ENCODE results near the gene PCSK6.
"Not testable (repeated sequence)": the region's sequence is repeated elsewhere in the genome, so short reads cannot be mapped to it uniquely, and the experiment has no call there.

Gene PCSK6

GRCh38 chr15:101376615-101377395, 112.7 kb downstream of the PCSK6 start:
- DNase-seq (ENCODE audit: low read depth), result no peak

GRCh38 chr15:101375006-101375405, 114.5 kb downstream of the PCSK6 start:
- DNase-seq (ENCODE audit: low read depth), result not testable (repeated sequence)

GRCh38 chr15:101374326-101374725, 115.2 kb downstream of the PCSK6 start:
- no peak for DNase-seq (ENCODE audit: low read depth)

GRCh38 chr15:101373577-101373976, 115.9 kb downstream of the PCSK6 start:
- DNase-seq (ENCODE audit: low read depth), result no peak

GRCh38 chr15:101372960-101373525, 116.5 kb downstream of the PCSK6 start:
- DNase-seq (ENCODE audit: low read depth), result no peak

DNA sequence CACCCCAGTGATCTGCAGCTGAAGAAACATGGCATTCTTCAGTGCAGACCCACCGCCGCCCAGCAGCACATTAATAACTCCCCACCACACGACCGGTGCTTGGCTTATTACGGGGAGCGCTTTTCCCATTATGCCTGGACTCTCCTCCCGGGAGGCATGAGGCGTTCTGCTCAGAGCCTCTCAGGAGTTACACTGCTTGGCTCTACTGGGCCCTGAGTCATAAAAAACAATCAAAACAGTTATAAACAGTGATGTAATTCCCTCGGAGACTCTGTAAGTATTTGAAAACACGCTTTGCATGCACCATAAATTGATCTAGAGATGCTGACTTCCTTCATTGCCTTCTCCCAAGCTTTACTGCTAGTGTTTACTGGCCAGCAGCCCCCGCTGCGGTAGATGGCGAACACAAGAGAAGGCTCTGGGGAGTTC, 117.3 kb downstream of the PCSK6 start:
- DNase-seq (ENCODE audit: low read depth), result no peak

- DNase-seq (ENCODE audit: low read depth), result no peak
These were observed 118.0 kb downstream of the PCSK6 start for GRCh38 chr15:101371519-101371918.

GRCh38 chr15:101371081-101371480, 118.4 kb downstream of the PCSK6 start:
- no peak for DNase-seq (ENCODE audit: low read depth)

DNA sequence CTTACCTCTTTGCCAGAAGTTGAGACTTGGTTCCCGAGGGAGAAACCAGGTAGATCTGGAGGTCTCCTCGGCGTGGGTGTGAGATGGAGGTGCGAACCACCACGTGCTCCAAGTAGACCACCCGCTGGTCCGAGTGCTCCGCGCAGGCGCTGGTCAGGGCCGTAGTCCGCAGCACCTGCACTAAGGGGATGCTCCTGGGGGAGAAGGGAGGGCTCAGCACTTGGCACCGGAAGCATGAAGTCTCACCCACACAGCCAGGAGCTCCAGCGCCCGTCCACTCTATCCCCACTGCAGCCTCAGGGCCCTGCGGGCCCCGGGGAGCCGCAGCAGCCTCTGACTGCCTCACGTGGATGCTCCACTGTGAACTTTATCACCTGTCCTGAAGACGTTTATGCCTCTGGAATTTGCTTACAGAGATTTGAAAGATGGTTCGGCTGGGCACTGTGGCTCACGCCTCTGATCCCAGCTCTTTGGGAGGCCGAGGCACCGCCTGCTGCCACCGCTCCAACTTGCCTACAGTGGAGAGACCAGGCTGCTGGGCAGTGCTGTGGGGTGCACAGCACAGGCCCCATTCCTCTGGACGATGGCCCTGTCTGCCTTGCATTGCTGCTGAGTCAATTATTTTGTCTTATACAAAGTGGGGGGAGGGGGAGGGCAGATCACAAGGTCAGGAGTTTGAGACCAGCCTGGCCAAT, 119.0 kb downstream of the PCSK6 start:
- DNase-seq (ENCODE audit: low read depth), result no peak

DNA sequence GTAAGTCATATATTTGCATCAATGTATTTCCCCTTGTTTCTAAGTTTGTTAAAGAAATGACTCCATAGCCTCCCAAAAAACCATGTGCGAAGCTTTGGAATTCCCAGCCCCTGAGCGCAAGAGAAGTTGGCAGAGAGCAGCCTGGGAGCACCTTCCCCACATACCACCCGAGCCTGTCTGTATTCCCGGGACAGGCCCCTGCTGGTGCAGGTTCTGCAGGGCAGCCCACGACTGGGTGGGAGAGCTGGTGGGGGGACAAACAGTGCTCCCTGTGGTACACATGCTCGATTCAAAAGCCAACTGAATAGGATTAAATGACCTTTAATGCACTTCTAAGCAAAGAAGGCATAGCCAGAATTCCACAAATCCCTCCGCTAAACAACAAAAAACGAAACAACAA, 119.8 kb downstream of the PCSK6 start:
- DNase-seq (ENCODE audit: low read depth), result no peak

- no peak for DNase-seq (ENCODE audit: low read depth)
These were observed 120.5 kb downstream of the PCSK6 start for GRCh38 chr15:101368861-101369642.

GRCh38 chr15:101368086-101368780, 121.3 kb downstream of the PCSK6 start:
- no peak for DNase-seq (ENCODE audit: low read depth)

DNA sequence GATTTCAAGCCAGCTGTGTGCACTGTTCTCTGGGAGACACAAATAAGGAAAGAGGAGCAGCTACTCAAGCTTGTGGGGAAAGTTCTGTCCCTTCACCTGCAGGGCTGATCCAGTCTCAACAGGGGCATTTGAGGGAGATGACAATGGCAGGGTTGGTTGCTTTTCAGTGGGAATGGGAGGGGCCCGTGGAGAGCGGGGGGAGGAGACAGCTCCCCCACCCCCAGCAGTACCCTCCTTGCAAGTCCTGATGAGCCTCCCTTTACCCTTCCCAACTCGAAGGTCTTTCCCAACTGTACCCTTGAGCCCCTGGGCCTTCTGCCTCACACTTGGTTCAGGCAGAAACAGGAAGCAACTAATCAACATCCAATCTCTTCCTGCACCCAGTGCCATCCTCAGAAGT, 122.7 kb downstream of the PCSK6 start:
- no peak for DNase-seq (ENCODE audit: low read depth)

GRCh38 chr15:101362986-101363566, 126.4 kb downstream of the PCSK6 start:
- DNase-seq (ENCODE audit: low read depth), result no peak

- DNase-seq (ENCODE audit: low read depth), result no peak
These were observed 127.1 kb downstream of the PCSK6 start for GRCh38 chr15:101362359-101362758.

DNA sequence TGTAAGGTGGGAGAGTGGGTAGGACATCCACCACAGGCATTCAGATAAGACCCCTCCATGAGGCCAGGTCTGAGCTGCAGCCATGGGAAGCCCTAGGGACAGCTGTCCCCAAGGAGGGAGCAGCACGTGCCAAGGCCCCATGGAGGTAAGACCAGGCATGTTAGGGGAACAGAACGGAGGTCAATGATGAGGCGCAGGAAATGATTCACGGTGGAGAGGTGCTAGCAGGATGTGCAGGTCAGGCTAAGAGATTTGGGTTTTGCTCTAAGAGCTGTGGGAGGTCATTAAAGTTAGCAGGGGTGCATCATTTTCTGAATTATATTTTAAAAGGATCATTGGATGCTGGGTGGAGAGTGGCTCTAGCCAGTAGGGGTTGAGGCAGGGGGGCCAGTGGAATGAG, 128.1 kb downstream of the PCSK6 start:
- no peak for DNase-seq (ENCODE audit: low read depth)

GRCh38 chr15:101359365-101359947, 130.1 kb downstream of the PCSK6 start:
- DNase-seq (ENCODE audit: low read depth), result no peak

DNA sequence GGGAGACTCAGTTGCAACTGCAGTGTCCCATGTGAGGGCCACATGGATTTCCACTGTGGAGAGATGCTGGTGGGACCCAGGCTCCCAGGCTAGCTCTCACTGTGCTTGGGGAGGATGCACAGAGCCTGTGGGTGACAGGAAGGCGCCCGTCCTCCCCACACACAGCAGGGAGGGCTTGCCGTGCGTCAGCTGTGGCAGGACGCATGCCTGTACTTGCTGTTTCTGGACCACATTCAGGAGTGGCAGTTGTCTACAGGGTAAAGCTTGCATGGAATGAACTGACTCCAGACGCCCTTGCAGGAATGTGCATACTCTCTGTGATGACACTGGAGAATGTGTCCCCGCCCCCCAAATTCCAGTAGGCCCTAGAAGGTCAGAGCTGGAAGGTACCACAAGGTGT, 130.6 kb downstream of the PCSK6 start:
- no peak for DNase-seq (ENCODE audit: low read depth)

GRCh38 chr15:101357885-101358284, 131.6 kb downstream of the PCSK6 start:
- DNase-seq (ENCODE audit: low read depth), result no peak

GRCh38 chr15:101357333-101357732, 132.2 kb downstream of the PCSK6 start:
- no peak for DNase-seq (ENCODE audit: low read depth)

All from stimulated activated CD8-positive, alpha-beta memory T cell treated with anti-CD3 and anti-CD28 coated beads, Interleukin-15, amount 100 ng/mL, for 1 hour (primary cell).